SU-DHL-6 (cell line): Measurements from ENCODE around the gene KRT14.

Experiments
- H2AFZ ChIP-seq: fragments of 200-600 bp; sonication (generic); 2 replicates; pipeline ENCODE4 v1.6.1; 2014; ENCODE audit warnings: low read depth, mild to moderate bottlenecking, moderate library complexity, mixed read lengths, antibody characterized with exemption, low read length; ENCODE audit not compliant: severe bottlenecking
- H3F3A ChIP-seq: fragments of 200-600 bp; shearing (Covaris generic); 2 replicates; pipeline ENCODE4 v1.6.0; 2016; ENCODE audit warnings: antibody characterized with exemption, mild to moderate bottlenecking; ENCODE audit not compliant: insufficient read depth
- H3K27ac ChIP-seq: fragments of 200-600 bp; sonication (generic); 2 replicates; pipeline ENCODE4 v1.5.1; 2016; ENCODE audit warnings: low read depth, mild to moderate bottlenecking, low read length, moderate library complexity, mixed read lengths
- H3K27me3 ChIP-seq: fragments of 200-600 bp; sonication (generic), shearing (Covaris generic); 2 replicates; pipeline ENCODE4 v1.6.0; 2014; ENCODE audit warnings: mild to moderate bottlenecking, low read length
- H3K36me3 ChIP-seq: fragments of 200-600 bp; sonication (generic); 2 replicates; pipeline ENCODE4 v1.6.1; 2014; ENCODE audit warnings: mild to moderate bottlenecking, low read length, mixed read lengths
- H3K4me2 ChIP-seq: fragments of 300-600, 200-600 bp; shearing (Covaris generic), sonication (generic); 2 replicates; pipeline ENCODE4 v1.6.0; 2014; ENCODE audit warnings: low read length, low read depth, mild to moderate bottlenecking; ENCODE audit not compliant: poor library complexity, severe bottlenecking
- H3K4me3 ChIP-seq: fragments of 200-600 bp; sonication (generic); 2 replicates; pipeline ENCODE4 v1.5.1; 2014; ENCODE audit warnings: antibody characterized with exemption, low read length, mild to moderate bottlenecking, mixed read lengths; ENCODE audit not compliant: insufficient read depth, poor library complexity, severe bottlenecking
- H3K79me2 ChIP-seq: fragments of 200-600 bp; sonication (generic); 2 replicates; pipeline ENCODE4 v1.6.1; 2014; ENCODE audit warnings: mild to moderate bottlenecking, low read length, moderate library complexity; ENCODE audit not compliant: insufficient read depth
- H3K9ac ChIP-seq: fragments of 200-600 bp; sonication (generic); 2 replicates; pipeline ENCODE4 v1.7.0; 2014; ENCODE audit warnings: mild to moderate bottlenecking, low read length
- H3K9me2 ChIP-seq: fragments of 200-600 bp; sonication (generic); replicated peaks from 2 replicates; pipeline ENCODE4 v1.6.1; 2014; ENCODE audit warnings: low read length; ENCODE audit not compliant: insufficient read depth
- H3K9me3 ChIP-seq: fragments of 200-600 bp; sonication (generic); 2 replicates; pipeline ENCODE4 v1.6.1; 2014; ENCODE audit warnings: low read length, mixed read lengths; ENCODE audit not compliant: insufficient read depth
- H4K20me1 ChIP-seq: fragments of 200-600 bp; sonication (generic); 2 replicates; pipeline ENCODE4 v1.6.1; 2014; ENCODE audit warnings: low read depth, mild to moderate bottlenecking, antibody characterized with exemption, low read length, moderate library complexity, mixed read lengths
- EZH2phosphoT487 ChIP-seq: fragments of 200-600 bp; sonication (generic), shearing (Covaris generic); conservative IDR thresholded peaks from 2 replicates; pipeline ENCODE4 v1.6.1; 2018; ENCODE audit warnings: mild to moderate bottlenecking, antibody characterized with exemption, low read length, moderate library complexity, mixed read lengths
- TF ChIP-seq, protein P1 (sequence below): fragments of 200-600 bp; sonication (generic); IDR thresholded peaks from one replicate; pipeline ENCODE4 v1.5.1; 2017; ENCODE audit warnings: antibody characterized with exemption, mild to moderate bottlenecking, low read length, moderate library complexity; ENCODE audit not compliant: insufficient read depth, poor library complexity, severe bottlenecking

The KRT14 gene

GRCh38 chr17:41563607-41564170 lies 23.0 kb downstream of the KRT14 start:
- Histone ChIP-seq H3F3A (no peaks in the 10 kb centered on the region), H3K27me3 (no peaks in the 10 kb centered on the region), H3K4me3 (no peak overlapping the region), H4K20me1 (no peaks in the 10 kb centered on the region), H3K36me3 (no peaks in the 10 kb centered on the region), H3K9me2 (no peaks in the 10 kb centered on the region), H3K9ac (no peak overlapping the region), H3K4me2 (no peak overlapping the region), H3K27ac (no peak overlapping the region), H2AFZ (no peak overlapping the region), H3K9me3 (no peaks in the 10 kb centered on the region; the same call in 1 of the 2 replicates), H3K79me2 (no peaks in the 10 kb centered on the region)
- no peak for TF ChIP-seq EZH2phosphoT487
- TF ChIP-seq, protein P1, sequence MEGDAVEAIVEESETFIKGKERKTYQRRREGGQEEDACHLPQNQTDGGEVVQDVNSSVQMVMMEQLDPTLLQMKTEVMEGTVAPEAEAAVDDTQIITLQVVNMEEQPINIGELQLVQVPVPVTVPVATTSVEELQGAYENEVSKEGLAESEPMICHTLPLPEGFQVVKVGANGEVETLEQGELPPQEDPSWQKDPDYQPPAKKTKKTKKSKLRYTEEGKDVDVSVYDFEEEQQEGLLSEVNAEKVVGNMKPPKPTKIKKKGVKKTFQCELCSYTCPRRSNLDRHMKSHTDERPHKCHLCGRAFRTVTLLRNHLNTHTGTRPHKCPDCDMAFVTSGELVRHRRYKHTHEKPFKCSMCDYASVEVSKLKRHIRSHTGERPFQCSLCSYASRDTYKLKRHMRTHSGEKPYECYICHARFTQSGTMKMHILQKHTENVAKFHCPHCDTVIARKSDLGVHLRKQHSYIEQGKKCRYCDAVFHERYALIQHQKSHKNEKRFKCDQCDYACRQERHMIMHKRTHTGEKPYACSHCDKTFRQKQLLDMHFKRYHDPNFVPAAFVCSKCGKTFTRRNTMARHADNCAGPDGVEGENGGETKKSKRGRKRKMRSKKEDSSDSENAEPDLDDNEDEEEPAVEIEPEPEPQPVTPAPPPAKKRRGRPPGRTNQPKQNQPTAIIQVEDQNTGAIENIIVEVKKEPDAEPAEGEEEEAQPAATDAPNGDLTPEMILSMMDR = no peak

- TF ChIP-seq, protein P1 = no peak
- no peak for TF ChIP-seq EZH2phosphoT487
- Histone ChIP-seq H3K4me3 (no peak overlapping the region), H3F3A (no peaks in the 10 kb centered on the region), H3K9me2 (no peaks in the 10 kb centered on the region), H4K20me1 (no peaks in the 10 kb centered on the region), H3K27ac (no peak overlapping the region), H3K36me3 (no peaks in the 10 kb centered on the region), H3K27me3 (no peaks in the 10 kb centered on the region), H3K4me2 (no peak overlapping the region), H3K9me3 (no peaks in the 10 kb centered on the region; the same call in 1 of the 2 replicates), H2AFZ (no peak overlapping the region), H3K79me2 (no peaks in the 10 kb centered on the region), H3K9ac (no peak overlapping the region)
These were observed 25.1 kb downstream of the KRT14 start for GRCh38 chr17:41561554-41561953.

- no peak overlapping the region for H3K9ac ChIP-seq
- H3K27ac ChIP-seq = no peak overlapping the region
- no peak overlapping the region for H2AFZ ChIP-seq
- no peaks in the 10 kb centered on the region for H3F3A ChIP-seq
- no peaks in the 10 kb centered on the region for H4K20me1 ChIP-seq
- no peaks in the 10 kb centered on the region for H3K79me2 ChIP-seq
- no peaks in the 10 kb centered on the region for H3K9me2 ChIP-seq
- H3K4me3 ChIP-seq = no peak overlapping the region
- no peaks in the 10 kb centered on the region for H3K9me3 ChIP-seq
- no peaks in the 10 kb centered on the region for H3K27me3 ChIP-seq
- H3K4me2 ChIP-seq = no peak overlapping the region
- TF ChIP-seq EZH2phosphoT487 = no peak
- TF ChIP-seq, protein P1 = no peak
- H3K36me3 ChIP-seq = no peaks in the 10 kb centered on the region
These were observed 27.1 kb downstream of the KRT14 start for GRCh38 chr17:41559548-41559947.
